ENCODE measurements around the gene CCDC12. TPM values are rescaled to one million over a fixed set of nuclear protein-coding genes. Genes with fewer than 3 reads are reported as not detected.

The CCDC12 gene
- total RNA-seq, 1 experiment from 2014 or later, result 44.2 TPM

DNA sequence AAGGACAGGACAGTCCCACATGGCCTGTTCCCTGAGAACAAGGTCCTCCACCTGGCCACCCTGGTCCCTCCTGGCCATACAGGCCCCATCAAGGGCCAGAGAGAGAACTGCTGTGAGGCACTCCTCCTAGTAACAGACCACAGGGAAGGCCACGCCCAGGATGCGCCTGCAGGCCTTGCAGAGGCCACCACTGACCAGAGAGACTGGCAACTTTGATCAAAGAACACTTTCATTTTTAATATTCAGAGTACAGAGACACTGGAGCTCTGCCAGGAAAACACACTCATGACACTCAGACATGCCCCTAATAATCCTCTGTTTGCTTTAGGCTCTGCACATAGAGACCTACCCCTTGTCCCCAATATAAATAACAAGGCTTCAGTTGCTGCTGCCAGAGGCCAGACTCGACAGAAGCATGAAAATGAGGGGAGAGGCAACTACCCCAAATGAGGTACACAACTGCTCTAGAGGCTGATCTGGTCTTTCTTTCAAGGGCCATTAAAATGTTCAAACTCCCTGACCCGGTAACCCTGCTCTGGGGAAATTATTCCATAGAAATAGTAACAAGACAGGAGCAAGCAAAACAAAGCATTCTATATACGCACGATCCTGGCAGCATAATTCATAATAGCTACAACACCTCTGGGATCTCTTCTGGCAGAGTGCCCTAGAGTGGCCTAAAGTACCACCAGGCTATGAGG is 44.8 kb downstream of the CCDC12 start:
- ATAC-seq (peak; percentile 59), DNase-seq (peak; percentile 79)
- ChIA-PET CTCF (interaction anchor here (0.9 kb wide), 1 partner anchor 22 kb away, joined by 3 read pairs; no protein-coding TSS in a partner anchor), POLR2A (ENCODE audit: unreplicated experiment) (no interaction called here)
- Histone ChIP-seq H4K20me1 (ENCODE audit: low read length) (0 out of 2 replicates have a peak, but pooled peaks cover 17% of the 10 kb centered on the region), H2AFZ (ENCODE audit: low read length) (no peak overlapping the region), H3K27ac (ENCODE audit: low read length) (peak overlapping the region; percentile 51), H3K4me1 (ENCODE audit: insufficient read depth, low read length) (peaks cover 67% of the 10 kb centered on the region), H3K9ac (ENCODE audit: low read length) (no peak overlapping the region), H3K79me2 (ENCODE audit: low read length) (peaks cover 92% of the 10 kb centered on the region), H3K4me3 (ENCODE audit: low read length) (no peak overlapping the region), H3K36me3 (ENCODE audit: low read depth, low read length) (peaks cover 31% of the 10 kb centered on the region), H3K9me2 (replicated peaks; ENCODE audit: low read length) (no peaks in the 10 kb centered on the region), H3F3A (ENCODE audit: low read length, unreplicated experiment) (peaks cover 10% of the 10 kb centered on the region), H3K4me2 (ENCODE audit: low read length) (peak overlapping the region; percentile 40), H3K27me3 (ENCODE audit: low read length) (no peaks in the 10 kb centered on the region), H3K9me3 (ENCODE audit: low read length) (no peaks in the 10 kb centered on the region)
- BruUV-seq (replicated peaks), result no TSS peak
- intact Hi-C loops (cut with micrococcal nuclease), result no loop called here
- TF ChIP-seq EZH2phosphoT487 (IDR thresholded peaks at IDR 0.05; ENCODE audit: borderline replicate concordance, low read length) (no peak), EZH2 (IDR thresholded peaks at IDR 0.05; ENCODE audit: low read length, unreplicated experiment) (no peak), CTCF (conservative IDR thresholded peaks at IDR 0.05; ENCODE audit: low read depth, low read length) (no peak)

- no peak overlapping the region for H3K9ac ChIP-seq (ENCODE audit: low read length)
- ChIA-PET CTCF (interaction anchor here (0.9 kb wide), 1 partner anchor 21 kb away, joined by 3 read pairs; no protein-coding TSS in a partner anchor), POLR2A (ENCODE audit: unreplicated experiment) (no interaction called here)
- peaks cover 9% of the 10 kb centered on the region for H3F3A ChIP-seq (ENCODE audit: low read length, unreplicated experiment)
- no peaks in the 10 kb centered on the region for H3K9me2 ChIP-seq (replicated peaks; ENCODE audit: low read length)
- ATAC-seq, result peak; percentile 6
- no TSS peak for BruUV-seq (replicated peaks)
- H3K4me2 ChIP-seq (ENCODE audit: low read length), result peak overlapping the region; percentile 40; the same call in 1 of the 2 replicates
- intact Hi-C loops (cut with micrococcal nuclease), result no loop called here
- H3K27me3 ChIP-seq (ENCODE audit: low read length), result no peaks in the 10 kb centered on the region
- H3K9me3 ChIP-seq (ENCODE audit: low read length), result no peaks in the 10 kb centered on the region
- H3K4me3 ChIP-seq (ENCODE audit: low read length), result no peak overlapping the region
- H3K36me3 ChIP-seq (ENCODE audit: low read depth, low read length), result peaks cover 30% of the 10 kb centered on the region; the same call in 1 of the 2 replicates
- peak overlapping the region; percentile 51 for H3K27ac ChIP-seq (ENCODE audit: low read length)
- TF ChIP-seq EZH2 (IDR thresholded peaks at IDR 0.05; ENCODE audit: low read length, unreplicated experiment), result no peak
- no peak for TF ChIP-seq CTCF (conservative IDR thresholded peaks at IDR 0.05; ENCODE audit: low read depth, low read length)
- TF ChIP-seq EZH2phosphoT487 (IDR thresholded peaks at IDR 0.05; ENCODE audit: borderline replicate concordance, low read length), result no peak
- H3K4me1 ChIP-seq (ENCODE audit: insufficient read depth, low read length), result peaks cover 58% of the 10 kb centered on the region
- H3K79me2 ChIP-seq (ENCODE audit: low read length), result peaks cover 85% of the 10 kb centered on the region
- H4K20me1 ChIP-seq (ENCODE audit: low read length), result 0 out of 2 replicates have a peak, but pooled peaks cover 17% of the 10 kb centered on the region
- no peak overlapping the region for H2AFZ ChIP-seq (ENCODE audit: low read length)
- DNase-seq, result peak; percentile 69
Observed at GRCh38 chr3:46930945-46931403, 45.6 kb downstream of the CCDC12 start.
